SW480 (cell line): ENCODE measurements around the gene MED15.

ENCODE experiments used
- DNase-seq: peaks from one replicate; pipeline ENCODE4 v3.0.0-alpha.2; 2016; ENCODE audit warnings: low spot score

Gene MED15

GRCh38 chr22:20571531-20572007, 64.2 kb downstream of the MED15 start:
- no peak for DNase-seq

GRCh38 chr22:20572132-20572802, 64.9 kb downstream of the MED15 start:
- no peak for DNase-seq

DNA sequence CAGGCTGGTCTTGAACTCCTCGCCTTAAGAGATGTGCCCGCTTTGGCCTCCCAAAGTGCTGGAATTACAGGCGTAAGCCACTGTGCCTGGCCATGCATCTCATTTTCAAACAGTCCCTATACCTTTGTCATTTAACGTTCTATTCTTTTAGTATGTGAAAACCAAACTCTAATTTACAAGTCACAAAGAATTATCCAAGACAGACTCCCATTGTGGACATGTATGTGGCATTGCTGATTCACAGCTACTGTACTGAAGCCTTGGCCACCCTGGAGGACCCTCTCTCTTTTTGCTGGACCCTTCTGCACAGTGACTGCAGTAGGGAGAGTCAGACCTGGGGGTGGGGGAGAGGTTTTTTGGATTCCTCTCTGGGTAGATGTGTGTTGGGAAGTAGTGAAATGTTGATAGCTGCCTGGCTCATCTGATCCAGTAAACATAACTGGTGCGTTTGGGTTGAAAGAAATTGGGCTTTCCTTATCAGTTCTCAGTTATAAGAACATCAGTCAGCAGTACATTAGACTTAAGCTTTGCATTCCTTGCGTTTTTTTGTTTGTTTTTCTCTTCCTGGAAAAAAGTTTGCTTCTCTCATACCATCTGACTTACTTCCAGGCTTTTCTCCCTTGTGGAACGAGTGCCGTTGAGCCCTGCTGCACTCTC, 65.9 kb downstream of the MED15 start:
- DNase-seq, result no peak

DNA sequence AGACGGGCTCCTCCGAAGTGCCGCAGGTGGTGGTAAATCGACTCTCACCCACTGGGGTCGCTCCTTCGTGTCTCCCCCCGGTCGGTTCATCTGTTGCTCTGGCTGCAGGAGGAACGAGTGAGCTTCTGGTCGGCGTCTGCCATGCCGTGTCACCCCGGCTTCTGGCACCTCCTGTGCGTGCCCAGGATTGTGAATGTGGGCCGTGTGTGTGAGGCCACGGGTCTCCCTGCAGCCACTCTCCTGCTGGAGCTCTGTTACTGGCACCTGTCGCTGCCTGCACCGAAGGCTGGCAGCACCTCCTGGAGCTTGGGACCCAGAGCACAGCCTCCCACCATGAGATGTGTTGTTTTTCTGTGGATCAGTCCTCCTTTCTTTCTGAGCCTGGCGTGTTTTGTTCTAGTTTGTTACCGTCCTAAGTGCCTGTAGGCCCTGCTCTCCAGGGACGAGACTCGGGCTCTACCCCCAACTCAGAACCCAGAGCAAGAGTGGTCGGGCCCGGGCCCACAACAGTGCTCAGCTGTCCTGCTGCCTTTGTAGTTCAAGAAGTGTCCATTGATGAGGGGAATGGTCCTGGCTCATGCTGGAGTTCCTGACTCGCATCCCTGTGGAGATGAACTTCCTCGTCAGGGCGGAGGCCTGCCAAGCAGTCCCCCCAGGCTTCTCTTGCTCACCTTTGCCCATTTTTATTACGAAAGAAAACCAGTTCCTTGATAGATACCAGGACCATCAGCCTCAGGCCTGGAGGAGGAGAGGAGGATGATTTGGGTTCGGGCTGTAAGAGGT, 66.6 kb downstream of the MED15 start:
- no peak for DNase-seq

DNA sequence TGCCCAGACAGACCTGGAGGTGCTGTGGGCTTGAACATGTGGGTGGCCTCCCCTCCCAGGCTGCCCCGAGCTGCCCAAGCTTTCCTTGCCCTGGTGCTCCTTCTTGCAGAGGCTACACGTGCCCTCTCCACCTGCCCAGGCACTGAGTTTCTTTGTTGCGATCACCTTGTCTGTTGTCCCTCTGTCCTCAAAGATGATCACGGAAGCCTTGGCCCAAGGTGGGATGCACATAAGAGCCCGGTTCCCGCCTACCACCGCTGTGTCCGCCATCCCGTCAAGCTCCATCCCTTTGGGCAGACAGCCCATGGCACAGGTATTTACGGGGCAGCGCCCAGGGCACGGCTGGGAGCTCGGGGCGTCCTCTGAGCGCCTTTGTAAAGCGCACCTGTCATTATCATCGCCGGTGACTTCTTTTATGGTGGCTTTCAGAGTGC, 67.5 kb downstream of the MED15 start:
- peak; percentile 42 for DNase-seq

- no peak for DNase-seq
Observed at GRCh38 chr22:20575724-20576444, 68.5 kb downstream of the MED15 start.

DNA sequence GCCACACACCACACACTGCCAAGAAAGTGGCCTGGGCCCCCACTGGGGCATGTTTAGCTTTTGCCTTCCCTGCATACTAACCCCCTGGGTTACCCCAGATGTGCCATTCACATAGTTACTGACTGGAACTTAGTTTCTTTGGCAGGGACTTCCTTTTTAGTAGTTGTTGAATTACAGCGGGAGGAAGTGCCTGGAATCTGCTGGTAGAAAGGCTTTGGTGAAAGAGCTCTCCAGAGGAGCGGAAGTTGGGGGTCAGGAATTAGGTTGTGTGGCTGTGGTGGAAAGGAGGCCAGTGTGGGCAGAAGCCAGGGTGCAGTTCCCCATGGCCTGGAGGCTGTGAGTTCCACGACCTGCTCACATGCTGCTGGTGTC, 69.0 kb downstream of the MED15 start:
- no peak for DNase-seq

GRCh38 chr22:20577045-20577444, 69.6 kb downstream of the MED15 start:
- DNase-seq, result no peak

- DNase-seq, result no peak
Observed at GRCh38 chr22:20577549-20577975, 70.2 kb downstream of the MED15 start.

- DNase-seq, result no peak
Observed at GRCh38 chr22:20578192-20578591, 70.8 kb downstream of the MED15 start.

- DNase-seq, result no peak
Observed at GRCh38 chr22:20578707-20579106, 71.3 kb downstream of the MED15 start.

DNA sequence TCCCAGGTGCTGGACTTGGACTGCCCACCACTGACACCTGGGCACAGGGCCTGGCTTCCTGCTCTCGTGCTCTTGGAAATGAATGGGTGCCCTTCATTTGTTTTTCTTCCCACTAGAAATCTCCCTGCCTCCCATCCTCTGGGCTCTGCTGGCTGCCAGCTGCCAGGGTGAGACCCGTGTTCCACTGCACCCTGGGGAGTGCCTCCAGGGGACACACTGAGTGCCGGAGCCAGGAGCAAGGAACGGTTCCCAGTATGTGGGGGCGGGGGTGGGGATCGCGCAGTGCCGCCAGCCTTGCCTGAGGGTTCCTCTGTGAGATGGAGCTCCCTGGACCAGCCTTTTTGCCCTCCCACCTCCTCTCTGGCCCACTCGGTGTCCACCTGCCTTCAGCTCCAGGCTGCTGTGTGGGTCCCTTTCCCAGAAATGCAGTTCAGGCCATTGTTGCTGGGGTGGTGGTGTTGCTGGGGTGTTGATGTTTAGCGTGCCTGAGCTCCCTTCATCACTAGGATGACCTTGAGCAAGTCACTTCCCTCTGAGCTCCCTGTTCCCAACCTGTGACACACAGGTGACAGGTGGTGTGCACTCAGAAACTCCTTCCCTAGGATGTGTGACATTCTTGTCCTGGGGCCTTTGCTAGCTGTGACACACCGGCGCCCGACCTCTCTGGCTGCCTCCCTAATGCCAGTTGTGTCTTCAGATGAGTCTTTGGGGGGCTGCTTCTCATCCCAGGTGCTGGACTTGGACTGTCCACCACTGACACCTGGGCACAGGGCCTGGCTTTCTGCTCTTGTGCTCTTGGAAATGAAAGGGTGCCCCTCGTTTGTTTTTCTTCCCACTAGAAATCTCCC, 72.1 kb downstream of the MED15 start:
- DNase-seq, result no peak

- DNase-seq, result no peak
Observed at GRCh38 chr22:20580179-20580578, 72.8 kb downstream of the MED15 start.

DNA sequence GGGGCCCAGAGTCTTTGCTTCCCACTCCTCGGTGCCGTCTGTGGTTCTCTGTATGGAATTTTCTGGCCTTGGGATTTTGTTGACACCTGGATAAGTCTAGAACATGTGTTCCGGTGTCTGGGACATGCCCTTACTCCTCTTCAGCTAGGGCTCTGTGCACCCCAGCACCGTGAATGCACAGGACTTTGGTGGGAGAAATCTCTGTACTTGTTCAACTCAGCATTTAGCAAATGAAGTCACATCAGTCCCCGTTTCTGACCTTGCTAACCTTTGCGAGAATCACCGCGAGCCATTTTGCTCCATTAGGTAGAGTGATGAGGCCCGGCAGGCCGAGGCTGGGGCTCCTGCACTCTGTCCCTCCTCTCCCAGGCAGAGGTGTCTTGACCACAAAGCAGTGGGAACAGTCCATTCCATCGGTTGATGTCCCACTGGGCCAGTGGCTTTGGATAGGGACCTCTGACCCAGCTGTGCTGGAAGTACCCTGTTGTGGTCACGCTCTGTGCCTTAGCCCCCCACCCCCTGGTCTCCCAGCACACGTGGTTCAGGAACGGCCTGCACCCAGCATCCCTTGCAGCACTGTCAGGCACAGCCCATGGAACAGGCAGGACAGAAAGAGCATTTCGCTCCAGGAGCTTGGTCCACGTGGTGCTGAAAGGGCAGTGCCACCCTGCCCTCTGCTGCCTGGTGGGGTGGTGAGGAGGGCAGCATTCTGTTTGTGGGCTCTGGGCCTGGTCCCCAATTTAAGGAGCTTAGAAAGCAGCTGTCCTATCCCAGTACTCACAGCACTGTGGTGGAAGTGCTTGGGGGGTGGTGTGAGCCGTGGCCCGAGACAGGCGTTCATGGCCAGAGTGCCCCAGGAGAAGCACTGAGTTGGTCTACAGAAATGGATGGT, 73.4 kb downstream of the MED15 start:
- no peak for DNase-seq

GRCh38 chr22:20581503-20582170, 74.2 kb downstream of the MED15 start:
- DNase-seq, result no peak

- DNase-seq, result no peak
Observed at GRCh38 chr22:20582171-20582511, 74.7 kb downstream of the MED15 start.

DNA sequence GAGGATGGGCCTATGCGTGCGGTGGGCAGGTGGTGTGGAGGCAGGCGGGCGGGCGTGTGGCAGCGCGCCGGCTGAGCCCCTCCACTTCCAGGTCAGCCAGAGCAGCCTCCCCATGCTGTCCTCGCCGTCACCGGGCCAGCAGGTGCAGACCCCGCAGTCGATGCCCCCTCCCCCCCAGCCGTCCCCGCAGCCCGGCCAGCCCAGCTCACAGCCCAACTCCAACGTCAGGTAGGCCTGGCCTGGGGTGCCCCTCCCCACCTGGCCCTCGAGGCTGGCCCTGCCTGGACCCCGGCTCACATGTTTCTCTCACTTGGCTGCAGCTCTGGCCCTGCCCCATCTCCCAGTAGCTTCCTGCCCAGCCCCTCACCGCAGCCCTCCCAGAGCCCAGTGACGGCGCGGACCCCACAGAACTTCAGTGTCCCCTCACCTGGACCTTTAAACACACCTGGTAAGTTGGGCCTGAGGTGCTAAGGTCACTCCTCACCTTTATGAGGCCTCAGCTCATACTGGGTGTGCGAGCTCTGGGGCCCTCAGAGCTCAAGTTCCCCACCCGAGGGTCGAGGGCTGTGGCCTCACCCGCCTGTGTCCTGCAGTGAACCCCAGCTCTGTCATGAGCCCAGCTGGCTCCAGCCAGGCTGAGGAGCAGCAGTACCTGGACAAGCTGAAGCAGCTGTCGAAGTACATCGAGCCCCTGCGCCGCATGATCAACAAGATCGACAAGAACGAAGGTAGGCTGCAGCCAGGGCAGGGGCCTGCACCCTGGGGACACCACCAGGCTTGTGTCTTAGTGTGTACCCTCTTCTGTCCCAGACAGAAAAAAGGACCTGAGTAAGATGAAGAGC, 75.3 kb downstream of the MED15 start:
- no peak for DNase-seq

DNA sequence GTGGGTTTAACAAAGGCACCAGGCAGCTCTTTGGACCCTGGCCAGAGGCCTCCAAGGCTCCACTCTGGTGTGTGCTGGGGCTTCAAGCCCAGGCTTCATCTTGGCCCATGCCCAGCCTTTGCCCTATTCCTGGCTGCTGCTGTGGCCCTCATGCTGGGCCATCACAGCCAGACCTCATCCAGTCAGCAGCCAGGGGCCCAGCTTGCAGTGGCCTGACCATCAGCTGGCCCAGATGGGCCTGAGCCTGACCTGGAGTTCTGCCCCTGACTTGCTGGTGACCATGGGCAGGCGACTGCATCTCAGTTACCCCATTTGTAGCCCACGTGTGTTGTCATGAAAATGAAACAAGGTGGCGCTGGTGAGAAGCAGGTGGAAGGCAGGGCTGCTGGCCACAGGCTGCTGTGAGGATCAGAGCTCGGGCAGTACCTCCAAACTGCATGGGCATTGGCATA, 76.1 kb downstream of the MED15 start:
- no peak for DNase-seq
